NCI-H1105 treated with DMSO at 0.1 percent for 48 hours (cell line): ENCODE data around the gene RGS10.
"Not testable (repeated sequence)": the region's sequence is repeated elsewhere in the genome, so short reads cannot be mapped to it uniquely, and the experiment has no call there.

Experiments
- DNase-seq: peaks from one replicate; lab custom pipeline; 2025; lab: John Stamatoyannopoulos, UW

The RGS10 gene

DNA sequence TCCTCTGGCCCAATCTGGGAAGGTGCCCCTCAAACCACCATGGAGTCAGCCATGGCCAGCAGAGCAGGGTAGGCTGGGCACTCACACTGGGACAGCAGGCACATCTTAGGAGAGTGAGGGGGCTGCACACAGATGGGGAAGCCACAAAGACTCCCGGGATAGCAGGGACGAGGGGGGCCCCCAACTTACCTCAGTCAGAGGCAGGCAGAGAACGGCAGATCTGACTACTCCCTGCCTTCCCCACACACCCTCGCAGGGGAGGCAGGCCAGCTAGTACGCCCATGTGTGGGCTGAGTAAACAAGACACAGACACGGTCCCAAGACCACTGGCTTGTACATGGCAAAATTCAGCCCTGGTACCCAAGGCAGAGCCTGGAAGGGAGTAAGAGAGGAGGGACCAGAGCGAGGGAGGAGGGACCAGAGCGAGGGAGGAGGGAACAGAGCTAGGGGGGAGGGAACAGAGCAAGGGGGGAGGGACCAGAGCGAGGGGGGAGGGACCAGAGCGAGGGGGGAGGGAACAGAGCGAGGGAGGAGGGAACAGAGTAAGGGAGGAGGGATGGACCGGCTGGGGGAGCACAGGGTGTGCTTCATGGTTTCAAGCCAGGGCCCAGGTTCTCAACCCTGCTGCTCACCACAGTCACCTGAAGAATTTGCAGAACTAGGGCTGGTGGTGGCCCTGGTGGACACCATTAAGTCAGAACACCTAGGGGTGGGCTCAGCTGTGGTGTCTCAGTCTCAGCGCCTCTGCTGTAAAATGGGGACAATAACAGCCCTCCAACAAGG, 73.8 kb downstream of the RGS10 start:
- no peak for DNase-seq

DNA sequence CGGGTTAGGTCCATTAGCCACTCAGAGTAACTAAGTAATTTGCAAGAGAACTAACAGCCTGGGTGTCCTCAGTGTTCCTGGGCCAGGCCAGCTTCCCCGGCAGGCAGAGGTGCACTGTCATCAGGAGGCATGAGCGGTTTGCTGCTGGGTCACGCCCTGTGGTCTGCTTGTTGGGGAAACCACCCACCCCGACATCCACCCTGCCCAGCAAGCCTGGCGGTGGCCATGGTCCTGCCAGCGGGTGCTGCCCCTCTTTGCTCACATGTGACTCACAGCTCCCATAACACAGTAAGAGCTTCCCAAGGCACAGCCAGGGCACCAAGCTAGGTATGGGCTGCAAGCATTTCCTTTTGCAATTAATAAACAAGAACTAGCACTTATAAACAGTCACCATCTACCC, 75.9 kb downstream of the RGS10 start:
- DNase-seq, result no peak

DNA sequence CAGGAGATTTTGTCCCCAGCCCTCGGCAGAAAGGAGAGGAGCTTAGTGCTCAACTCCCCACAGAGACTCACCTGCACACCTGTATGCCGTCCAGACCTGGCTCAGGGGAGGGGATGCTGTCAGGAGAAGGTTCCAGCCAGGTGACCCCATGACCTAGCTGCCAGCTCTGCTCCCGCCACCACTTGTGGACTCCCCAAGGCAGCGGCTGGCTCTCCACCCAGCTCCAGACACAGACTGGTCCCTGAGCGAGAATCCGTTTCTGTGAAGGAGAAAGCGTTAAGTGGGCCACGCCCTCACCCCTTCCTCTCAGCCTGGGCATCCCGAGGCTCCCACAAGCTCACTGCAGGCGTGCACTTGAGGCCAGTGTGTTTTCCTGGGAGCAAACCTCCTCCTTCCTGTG, 76.4 kb downstream of the RGS10 start:
- no peak for DNase-seq

DNA sequence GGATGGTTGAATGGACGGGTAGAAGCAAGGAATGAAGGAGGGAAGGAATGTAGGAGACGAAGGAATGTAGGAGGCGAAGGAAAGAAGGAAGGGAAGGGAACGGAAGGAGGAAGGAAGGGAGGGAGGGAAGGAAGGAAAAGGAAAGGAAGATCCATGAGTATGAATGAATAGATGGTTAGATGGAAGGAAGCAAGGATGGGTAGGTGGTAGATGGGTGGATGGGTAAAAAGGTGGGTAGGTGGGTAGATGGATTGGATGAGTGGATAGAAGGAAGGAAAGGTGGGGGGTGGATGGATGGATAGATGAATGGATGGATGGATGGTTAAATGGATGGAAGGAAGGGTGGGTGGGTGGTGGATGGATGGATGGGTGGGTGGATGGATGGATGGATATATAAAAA, 77.4 kb downstream of the RGS10 start:
- no peak for DNase-seq

DNA sequence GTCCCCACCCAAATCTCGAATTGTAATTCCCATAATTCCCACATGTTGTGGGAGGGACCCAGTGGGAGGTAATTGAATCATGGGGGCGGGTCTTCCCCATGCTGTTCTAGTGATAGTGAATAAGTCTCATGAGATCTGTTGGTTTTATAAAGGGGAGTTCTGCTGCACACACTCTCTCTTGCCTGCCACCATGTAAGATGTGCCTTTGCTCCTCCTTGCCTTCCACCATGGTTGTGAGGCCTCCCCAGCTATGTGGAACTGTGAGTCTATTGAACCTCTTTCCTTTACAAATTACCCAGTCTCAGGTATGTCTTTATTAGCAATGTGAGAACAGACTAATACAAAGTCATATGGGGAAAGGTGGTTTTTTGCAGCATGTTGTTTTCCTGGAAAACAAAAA, 79.3 kb downstream of the RGS10 start:
- not testable (repeated sequence) for DNase-seq

DNA sequence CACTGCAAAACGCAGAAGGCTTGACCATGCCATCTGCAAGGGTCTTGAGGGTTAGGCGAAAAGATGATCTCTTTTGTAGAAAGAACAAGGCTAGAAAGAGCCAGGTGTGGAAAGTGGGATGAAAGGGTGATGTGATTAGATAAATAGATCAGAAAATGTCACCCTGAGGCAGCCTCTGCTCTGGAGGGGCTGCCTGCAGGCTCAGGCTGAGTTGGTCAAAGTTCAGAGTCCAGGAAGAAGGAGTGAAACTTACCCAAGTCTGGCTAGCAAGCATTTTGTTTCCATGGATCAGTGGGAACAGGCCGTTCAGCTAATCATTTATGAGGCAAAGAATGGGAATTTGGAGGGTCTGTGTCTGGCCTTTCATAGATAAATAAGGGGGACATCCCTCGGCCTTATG, 79.7 kb downstream of the RGS10 start:
- DNase-seq, result no peak

DNA sequence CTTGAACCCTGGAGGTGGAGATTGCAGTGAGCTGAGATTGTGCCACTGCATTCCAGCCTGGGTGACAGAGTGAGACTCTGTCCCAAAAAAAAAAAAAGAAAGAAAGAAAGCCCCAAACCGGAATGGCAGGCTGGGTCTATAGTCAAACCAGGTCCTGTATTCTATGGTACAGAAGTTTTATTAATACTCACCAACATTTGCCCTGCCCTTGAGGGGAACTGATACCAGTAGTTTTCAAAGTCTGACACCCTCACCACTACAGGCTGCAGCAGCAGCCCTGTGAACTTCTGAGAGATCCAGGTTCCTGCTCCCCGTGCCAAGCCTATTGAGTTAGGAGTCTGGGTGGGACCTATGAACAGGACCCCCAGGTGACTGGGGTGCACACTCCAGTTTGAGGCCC, 80.6 kb downstream of the RGS10 start:
- DNase-seq, result no peak

DNA sequence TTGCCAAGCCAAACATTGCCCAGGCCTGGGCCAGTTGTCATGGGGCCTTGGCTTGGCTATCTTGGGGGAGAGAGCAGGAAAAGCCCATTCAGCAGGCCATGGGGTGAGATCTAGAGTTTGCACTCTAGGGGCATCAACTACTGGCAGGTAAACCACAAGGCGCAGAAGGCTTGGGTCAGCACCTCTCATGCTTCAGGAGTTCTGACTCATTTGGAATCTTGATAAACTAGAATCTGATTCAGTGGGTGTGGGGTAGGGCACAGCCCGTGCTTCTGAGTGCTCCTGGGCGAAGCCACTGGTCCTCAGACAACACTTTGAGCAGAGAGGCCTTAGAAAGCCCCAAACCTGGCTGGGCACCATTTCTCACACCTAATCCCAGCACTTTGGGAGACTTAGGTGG, 81.1 kb downstream of the RGS10 start:
- DNase-seq, result no peak

DNA sequence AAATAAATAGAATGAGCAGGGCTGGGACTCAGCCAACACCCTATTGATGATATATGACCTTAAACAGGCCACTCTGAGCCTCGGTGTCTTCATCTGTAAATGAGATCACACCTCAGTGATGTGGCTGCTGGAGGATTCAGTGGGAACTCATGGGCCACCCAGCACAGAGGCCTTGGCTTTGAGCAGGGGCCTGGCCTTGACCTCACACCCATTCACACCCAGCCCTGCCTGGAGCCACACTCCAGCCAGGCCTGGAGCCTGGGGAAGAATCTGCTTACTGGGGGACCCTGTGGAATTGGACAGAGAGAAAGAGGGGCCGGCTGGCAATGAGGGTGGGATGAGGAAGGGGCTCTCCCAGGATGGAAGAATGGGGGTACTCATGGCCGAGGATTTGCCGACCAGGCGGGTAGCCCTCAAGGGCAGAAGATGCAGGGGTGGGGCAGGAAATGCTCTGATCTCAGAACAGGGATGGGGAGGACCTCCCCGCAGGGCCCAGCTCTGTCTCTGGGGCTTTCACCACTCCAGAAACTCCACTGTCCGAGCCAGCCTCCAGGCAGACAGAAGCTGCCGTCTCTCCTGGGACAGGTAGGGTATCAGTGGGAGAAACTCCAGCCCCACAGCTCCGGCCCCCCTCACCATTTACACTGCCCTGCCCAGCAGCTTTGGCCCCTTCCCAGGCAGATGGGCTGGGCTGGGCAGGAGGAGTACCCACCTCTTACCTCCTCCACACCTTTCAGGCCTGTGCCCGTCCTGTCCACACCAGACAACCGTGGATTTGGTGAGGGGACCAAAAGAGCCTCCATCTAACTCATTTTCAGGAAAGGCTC, 81.9 kb downstream of the RGS10 start:
- DNase-seq, result no peak

DNA sequence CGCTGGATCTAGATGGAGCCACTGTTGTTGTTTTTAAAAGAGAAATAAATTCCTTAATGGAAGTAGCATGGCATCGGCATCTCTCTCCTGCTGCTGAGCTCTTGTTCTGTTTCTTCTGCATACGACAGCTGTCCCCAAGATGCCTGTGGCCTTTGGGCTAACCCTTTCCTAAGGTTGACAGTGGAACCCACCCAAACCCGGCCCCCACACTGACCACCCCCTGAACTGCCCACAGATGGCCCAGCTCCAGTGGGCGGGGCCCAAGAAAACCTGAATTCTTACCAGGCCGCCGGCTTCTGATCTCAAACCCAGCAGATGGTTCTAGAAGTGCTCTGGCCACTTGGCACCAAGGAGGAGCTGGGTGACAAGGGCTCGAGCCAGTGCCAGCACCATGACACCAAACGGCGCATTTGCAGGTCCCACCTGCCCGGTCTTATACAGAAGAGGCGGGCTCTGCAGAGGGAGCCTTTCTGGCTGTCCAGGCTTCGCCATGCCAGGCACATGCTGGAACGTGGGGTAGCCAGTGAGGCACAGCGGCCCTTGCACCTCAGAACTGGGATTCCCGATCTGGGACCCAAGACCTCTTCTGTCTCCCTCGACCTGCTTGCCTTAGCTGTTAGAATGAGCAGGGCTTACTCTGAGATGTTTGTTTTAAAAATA, 82.7 kb downstream of the RGS10 start:
- no peak for DNase-seq

DNA sequence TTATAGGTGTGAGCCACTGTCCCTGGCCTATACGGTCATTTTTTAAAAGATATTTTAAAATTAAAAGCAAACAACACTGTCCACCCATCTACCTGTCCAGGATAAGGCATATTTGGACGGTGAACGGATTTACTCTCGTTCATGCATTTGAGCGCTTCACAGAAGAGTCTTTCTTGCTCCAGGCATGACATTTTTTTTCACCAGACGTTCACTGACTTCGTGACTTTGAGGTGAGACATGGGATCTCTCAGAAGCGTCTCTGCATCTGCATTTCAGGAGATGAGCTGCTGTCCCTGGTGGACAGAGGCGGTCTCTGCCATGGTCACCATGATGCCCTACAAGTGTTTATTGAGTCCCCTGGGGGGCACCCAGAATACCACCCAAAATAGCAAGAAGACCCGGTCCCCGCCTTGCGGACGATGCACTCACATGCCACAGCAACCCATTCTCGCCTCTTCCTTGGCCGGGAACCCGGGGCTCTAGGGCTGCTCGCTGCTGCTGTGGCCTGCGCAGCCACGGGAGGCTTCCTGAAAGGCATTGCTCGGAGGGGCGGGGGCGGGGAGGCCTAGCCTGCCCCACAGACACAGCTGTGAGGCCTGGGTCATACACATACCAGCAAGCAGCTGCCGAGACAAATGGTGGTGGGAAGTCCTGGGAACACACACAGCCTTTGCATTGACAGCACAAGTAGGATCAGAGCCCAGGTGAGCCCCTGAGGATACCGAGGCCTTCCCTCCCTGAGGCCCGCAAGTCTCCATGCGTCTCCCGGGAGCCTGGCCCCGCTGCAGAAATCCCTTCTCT, 84.4 kb downstream of the RGS10 start:
- no peak for DNase-seq

DNA sequence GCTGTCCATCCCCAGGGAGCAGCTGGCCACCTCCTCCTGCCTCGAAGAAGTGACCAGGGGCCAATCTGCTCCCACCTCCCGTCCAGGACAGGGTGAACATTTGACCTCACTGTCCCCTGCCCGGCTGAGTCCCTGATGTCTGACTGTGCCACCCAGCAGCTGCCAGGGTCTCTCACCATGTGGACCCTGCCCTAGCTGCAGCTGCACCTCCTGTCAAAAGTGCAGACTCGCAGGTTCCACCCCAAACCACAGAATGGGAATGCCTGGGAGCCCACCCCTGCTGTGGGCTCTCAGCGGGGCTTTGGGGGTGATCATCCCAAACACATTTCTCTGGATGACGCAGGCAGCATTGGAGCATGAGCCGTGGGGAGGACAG, 86.1 kb downstream of the RGS10 start:
- no peak for DNase-seq

DNA sequence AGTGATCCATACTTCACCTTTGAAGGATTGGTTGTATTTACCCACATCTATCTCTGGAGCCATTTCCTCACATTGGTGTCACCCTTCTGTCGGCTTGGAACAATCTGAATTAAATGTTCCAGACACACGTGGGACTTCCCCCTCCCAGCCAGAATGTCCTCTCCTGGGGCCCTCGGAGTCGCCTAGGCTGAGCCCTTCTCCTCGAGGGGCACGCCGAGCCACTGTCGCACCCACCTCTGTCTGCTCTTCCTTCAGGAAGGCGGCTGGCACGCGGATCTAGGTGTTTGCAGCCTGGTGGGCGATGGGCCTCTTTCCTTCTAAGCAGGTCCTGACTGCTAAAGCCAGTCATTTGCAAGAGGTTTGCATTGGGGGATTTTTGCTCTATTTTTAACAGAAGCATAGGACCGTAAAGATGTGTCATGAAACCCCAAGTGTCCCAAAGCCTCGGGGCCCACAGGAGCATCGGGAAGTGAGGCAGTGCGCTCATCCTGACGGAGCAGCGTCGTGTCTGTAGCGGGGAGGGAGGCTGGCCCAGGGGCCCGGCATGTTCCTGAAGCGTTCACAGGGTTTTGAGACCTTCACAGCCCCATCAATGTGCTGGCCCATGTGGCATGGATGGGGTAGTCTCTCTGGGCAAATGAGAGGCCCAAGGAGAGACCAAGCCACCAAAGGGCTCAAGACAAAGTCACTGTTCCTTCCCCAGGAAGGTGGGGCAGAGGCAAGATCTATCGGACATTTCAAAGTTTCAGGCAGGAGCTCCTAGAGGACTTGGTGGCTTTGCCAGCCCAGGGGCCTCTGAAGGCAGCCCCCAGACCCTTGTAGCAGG, 86.7 kb downstream of the RGS10 start:
- DNase-seq, result no peak

DNA sequence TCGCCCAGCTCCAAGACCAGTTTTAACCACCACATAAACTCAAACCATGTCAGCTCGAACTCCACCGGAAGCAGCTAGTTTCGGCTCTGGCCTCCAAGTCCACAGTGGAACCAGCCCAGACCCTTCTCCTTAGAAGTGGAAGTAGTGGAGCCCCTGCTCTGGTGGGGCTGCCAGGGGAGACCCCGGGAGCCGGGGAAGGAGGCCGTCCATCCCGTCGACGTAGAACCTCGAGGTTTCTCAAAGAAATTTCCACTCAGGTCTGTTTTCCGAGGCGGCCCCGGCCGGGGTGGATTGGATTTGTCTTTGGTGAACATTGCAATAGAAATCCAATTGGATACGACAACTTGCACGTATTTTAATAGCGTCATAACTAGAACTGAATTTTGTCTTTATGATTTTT, 87.5 kb downstream of the RGS10 start:
- DNase-seq, result no peak

DNA sequence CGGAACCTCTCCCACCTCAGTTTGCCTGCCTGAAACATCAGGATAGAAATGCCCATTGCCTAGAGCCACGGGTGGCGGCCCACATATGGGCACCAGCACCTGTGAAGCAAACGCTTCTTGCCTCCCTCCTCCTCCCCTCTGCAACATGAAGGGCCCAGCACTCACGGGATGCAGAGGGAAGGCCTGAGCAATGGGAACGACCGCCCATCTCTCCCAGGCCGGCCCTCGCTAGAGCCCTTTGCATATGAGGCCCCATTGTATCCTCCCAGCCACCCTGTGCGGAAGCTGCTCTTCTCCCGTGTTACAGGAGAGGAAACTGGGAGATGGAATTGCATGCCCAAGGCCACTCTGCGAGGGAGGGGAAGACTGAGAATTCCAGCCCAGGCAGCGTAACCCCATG, 88.2 kb downstream of the RGS10 start:
- no peak for DNase-seq

DNA sequence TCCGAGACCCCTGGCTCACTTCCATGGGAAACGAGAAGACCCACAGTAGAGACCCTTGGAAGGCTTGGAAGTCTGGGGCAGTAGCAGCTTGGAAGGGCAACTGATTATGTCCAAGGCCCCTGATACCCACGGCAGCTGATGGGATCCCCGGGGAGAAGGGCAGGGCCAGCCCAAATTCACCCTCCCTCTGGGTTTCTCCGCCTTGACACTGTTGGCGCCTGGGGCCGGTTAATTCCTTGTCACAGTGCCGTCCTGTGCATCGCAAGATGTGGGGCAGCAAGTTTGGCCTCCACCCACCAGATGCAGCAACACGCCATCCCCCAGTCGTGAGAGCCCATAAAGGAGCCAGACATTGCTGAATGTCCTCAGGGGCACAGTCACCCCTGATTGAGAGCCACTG, 89.2 kb downstream of the RGS10 start:
- no peak for DNase-seq

DNA sequence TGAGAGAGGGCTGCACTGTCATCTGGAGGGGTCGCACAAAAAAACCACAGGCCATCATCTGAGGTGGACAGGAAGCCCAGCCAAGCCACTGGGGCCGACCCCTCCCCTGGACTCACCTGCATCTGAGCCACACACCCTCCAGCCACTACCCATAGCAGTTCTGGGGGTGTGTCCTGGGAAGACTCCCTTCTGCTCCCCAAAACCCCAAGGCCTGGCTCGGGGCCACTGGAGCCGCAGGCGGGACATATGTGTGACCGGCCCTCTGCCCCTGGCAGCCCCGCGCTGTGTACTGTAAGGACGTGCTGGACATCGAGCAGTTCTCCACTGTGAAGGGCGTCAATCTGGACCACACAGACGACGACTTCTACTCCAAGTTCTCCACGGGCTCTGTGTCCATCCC, 90.1 kb downstream of the RGS10 start:
- DNase-seq, result no peak

DNA sequence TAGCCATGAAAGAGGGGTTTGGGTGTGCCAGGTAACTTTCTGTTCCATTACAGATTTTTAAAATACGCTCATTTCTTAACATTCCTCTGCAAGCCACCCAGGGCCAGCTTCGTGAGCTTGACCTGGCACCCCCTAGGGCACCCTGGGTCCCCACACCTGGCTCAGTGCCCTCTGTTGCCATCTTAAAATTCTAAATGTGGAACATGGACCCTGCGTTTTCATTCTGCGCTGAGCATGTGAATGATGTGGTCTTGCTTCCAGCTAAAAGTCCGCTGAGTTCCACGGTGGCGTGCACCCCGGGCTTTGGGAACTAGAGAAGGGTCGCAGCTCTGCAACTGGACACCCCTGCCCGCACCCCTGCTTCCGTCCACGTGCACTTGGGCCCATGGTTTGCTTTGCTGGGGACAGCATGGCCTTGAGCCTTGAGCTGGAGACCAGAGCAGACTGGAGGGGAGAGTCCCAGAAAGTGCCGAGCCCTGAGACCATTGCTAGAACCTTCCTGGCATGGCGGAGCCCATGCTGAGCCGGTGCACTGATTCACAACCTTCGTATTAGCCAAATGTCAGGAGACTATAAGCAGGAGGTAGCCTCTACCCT, 91.1 kb downstream of the RGS10 start:
- no peak for DNase-seq

DNA sequence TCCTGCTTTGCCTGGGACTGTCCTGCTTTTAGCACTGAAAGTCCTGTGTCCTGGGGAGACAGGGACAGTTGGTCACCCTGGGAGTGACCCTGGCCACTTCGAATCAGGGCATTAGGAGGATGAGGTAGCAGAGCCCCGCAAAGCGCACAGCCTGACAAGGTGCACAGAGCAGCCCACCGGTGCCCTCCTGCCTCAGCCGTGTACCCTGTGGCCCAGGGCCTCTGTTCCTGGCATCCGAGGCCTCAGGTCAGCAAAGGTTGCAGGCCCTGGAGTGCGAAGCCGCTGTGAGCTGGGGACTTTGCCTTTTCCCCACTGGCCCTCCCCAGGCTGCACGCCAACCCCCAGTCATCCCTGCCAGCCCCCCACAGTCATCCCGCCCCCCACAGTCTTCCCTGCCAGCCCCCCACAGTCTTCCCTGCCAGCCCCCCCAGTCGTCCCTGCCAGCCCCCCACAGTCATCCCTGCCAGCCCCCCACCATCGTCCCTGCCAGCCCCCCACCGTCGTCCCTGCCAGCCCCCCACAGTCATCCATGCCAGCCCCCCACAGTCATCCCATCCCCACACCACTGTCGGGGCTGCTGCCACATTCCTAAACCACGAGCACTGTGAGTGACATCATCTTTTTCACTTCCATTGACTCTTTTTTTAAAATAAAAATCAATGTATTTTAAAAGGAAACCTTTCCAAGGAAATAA, 91.8 kb downstream of the RGS10 start:
- DNase-seq, result no peak
